MM.1S (cell line): ENCODE data around the gene TENT5C.

Experiments
- EZH2 ChIP-seq: fragments of 300-600 bp; sonication (generic); optimal IDR thresholded peaks from 2 replicates; pipeline ENCODE3; 2017; ENCODE audit warnings: low read depth, mild to moderate bottlenecking, antibody characterized with exemption, low read length, mixed read lengths
- TF ChIP-seq, protein P1 (sequence below): fragments of 300-600 bp; sonication (generic); IDR thresholded peaks from 2 replicates; pipeline ENCODE4 v1.5.1; 2016; ENCODE audit warnings: antibody characterized with exemption, low read length, mixed read lengths

DNA sequence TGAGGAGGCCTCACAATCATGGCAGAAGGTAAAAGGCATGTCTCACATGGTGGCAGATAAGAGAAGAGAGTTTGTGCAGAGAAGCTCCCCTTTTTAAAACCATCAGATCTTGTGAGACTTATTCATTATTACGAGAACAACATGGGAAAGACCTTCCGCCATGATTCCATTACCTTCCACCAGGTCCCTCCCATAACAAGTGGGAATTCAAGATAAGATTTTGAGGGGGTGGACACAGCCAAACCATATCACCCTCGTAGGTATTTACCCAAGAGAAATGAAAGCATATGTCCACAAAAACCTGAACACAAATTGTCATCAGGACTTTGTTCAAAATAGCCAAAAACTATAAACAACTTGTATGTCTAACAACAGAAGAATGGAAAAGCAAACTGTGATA lies 45.9 kb upstream of the TENT5C start:
- TF ChIP-seq EZH2 = no peak
- TF ChIP-seq, protein P1, sequence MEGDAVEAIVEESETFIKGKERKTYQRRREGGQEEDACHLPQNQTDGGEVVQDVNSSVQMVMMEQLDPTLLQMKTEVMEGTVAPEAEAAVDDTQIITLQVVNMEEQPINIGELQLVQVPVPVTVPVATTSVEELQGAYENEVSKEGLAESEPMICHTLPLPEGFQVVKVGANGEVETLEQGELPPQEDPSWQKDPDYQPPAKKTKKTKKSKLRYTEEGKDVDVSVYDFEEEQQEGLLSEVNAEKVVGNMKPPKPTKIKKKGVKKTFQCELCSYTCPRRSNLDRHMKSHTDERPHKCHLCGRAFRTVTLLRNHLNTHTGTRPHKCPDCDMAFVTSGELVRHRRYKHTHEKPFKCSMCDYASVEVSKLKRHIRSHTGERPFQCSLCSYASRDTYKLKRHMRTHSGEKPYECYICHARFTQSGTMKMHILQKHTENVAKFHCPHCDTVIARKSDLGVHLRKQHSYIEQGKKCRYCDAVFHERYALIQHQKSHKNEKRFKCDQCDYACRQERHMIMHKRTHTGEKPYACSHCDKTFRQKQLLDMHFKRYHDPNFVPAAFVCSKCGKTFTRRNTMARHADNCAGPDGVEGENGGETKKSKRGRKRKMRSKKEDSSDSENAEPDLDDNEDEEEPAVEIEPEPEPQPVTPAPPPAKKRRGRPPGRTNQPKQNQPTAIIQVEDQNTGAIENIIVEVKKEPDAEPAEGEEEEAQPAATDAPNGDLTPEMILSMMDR = no peak
